ENCODE measurements around the gene CRELD2.

Gene CRELD2

GRCh38 chr22:49960159-49961004 is 41.9 kb downstream of the CRELD2 start, which contains the start of gene PIM3:
Gene PIM3 (plus strand): TSS chr22:49960772. CDS start chr22:49960948, 176 bp downstream.
- peak; percentile 87 for ATAC-seq (ENCODE audit: insufficient read depth, low read depth)
- H3K9me3 ChIP-seq (ENCODE audit: insufficient read depth, low read length, severe bottlenecking): no peaks in the 10 kb centered on the region
- peak within 1 kb of the TSS; percentile 86 for H3K9ac ChIP-seq (ENCODE audit: low read depth, low read length)
- no peaks in the 10 kb centered on the region for H3K27me3 ChIP-seq (ENCODE audit: insufficient read depth, low read length, poor library complexity)
- H3K4me3 ChIP-seq (ENCODE audit: low read depth in 1 of 2, low read length in 2 of 2): peak within 1 kb of the TSS; percentile 89 to 92
- DNase-seq: peak; percentile 95
- H4K20me1 ChIP-seq (ENCODE audit: insufficient read depth, low read length): peaks cover 39% of the 10 kb centered on the region
- H3K36me3 ChIP-seq (ENCODE audit: insufficient read depth, low read length): peaks cover 30% of the 10 kb centered on the region
- H2AFZ ChIP-seq (ENCODE audit: low read depth, low read length): peak within 1 kb of the TSS; percentile 77
- H3K4me2 ChIP-seq (ENCODE audit: insufficient read depth, low read length): peak within 1 kb of the TSS; percentile 90
- peaks cover 39% of the 10 kb centered on the region for H3K4me1 ChIP-seq (ENCODE audit: insufficient read depth, low read length)
- TF ChIP-seq EZH2 (IDR thresholded peaks at IDR 0.05; ENCODE audit: borderline replicate concordance, low read depth, low read length, severe bottlenecking) (no peak), CTCF (IDR thresholded peaks at IDR 0.05; ENCODE audit: borderline replicate concordance, extremely low read depth, low read length, poor library complexity, severe bottlenecking) (no peak)
- H3K79me2 ChIP-seq (ENCODE audit: insufficient read depth, low read length): peaks cover 37% of the 10 kb centered on the region
- peak within 1 kb of the TSS; percentile 91 for H3K27ac ChIP-seq (ENCODE audit: low read length)

GRCh38 chr22:49961005-49961600 is 42.7 kb downstream of the CRELD2 start:
- no peaks in the 10 kb centered on the region for H3K27me3 ChIP-seq (ENCODE audit: insufficient read depth, low read length, poor library complexity)
- peak overlapping the region; percentile 90 for H3K4me2 ChIP-seq (ENCODE audit: insufficient read depth, low read length)
- peak overlapping the region; percentile 91 for H3K27ac ChIP-seq (ENCODE audit: low read length)
- H4K20me1 ChIP-seq (ENCODE audit: insufficient read depth, low read length): peaks cover 45% of the 10 kb centered on the region
- ATAC-seq (ENCODE audit: insufficient read depth, low read depth) (no peak), DNase-seq (peak; percentile 53)
- peak overlapping the region; percentile 86 for H3K9ac ChIP-seq (ENCODE audit: low read depth, low read length)
- H3K9me3 ChIP-seq (ENCODE audit: insufficient read depth, low read length, severe bottlenecking): no peaks in the 10 kb centered on the region
- peaks cover 30% of the 10 kb centered on the region for H3K36me3 ChIP-seq (ENCODE audit: insufficient read depth, low read length)
- peak overlapping the region; percentile 89 to 92 for H3K4me3 ChIP-seq (ENCODE audit: low read depth in 1 of 2, low read length in 2 of 2)
- TF ChIP-seq CTCF (IDR thresholded peaks at IDR 0.05; ENCODE audit: borderline replicate concordance, extremely low read depth, low read length, poor library complexity, severe bottlenecking) (no peak), EZH2 (IDR thresholded peaks at IDR 0.05; ENCODE audit: borderline replicate concordance, low read depth, low read length, severe bottlenecking) (no peak)
- H2AFZ ChIP-seq (ENCODE audit: low read depth, low read length): peak overlapping the region; percentile 68
- peaks cover 37% of the 10 kb centered on the region for H3K79me2 ChIP-seq (ENCODE audit: insufficient read depth, low read length)
- peaks cover 39% of the 10 kb centered on the region for H3K4me1 ChIP-seq (ENCODE audit: insufficient read depth, low read length)

- Histone ChIP-seq H3K9me3 (ENCODE audit: insufficient read depth, low read length, severe bottlenecking) (no peaks in the 10 kb centered on the region), H3K36me3 (ENCODE audit: insufficient read depth, low read length) (peaks cover 30% of the 10 kb centered on the region), H3K27ac (ENCODE audit: low read length) (peak overlapping the region; percentile 91), H3K4me1 (ENCODE audit: insufficient read depth, low read length) (peaks cover 39% of the 10 kb centered on the region), H3K27me3 (ENCODE audit: insufficient read depth, low read length, poor library complexity) (no peaks in the 10 kb centered on the region), H3K4me3 (ENCODE audit: low read depth in 1 of 2, low read length in 2 of 2) (peak overlapping the region; percentile 89 to 92), H3K4me2 (ENCODE audit: insufficient read depth, low read length) (peak overlapping the region; percentile 90), H4K20me1 (ENCODE audit: insufficient read depth, low read length) (peaks cover 49% of the 10 kb centered on the region), H3K79me2 (ENCODE audit: insufficient read depth, low read length) (peaks cover 37% of the 10 kb centered on the region), H2AFZ (ENCODE audit: low read depth, low read length) (no peak overlapping the region), H3K9ac (ENCODE audit: low read depth, low read length) (peak overlapping the region; percentile 86)
- TF ChIP-seq CTCF (IDR thresholded peaks at IDR 0.05; ENCODE audit: borderline replicate concordance, extremely low read depth, low read length, poor library complexity, severe bottlenecking) (no peak), EZH2 (IDR thresholded peaks at IDR 0.05; ENCODE audit: borderline replicate concordance, low read depth, low read length, severe bottlenecking) (no peak)
- ATAC-seq (ENCODE audit: insufficient read depth, low read depth): no peak
- no peak for DNase-seq
Observed at GRCh38 chr22:49961601-49962011, 43.2 kb downstream of the CRELD2 start.
